K562 (cell line): Measurements from ENCODE around the gene NKAIN4.

Source experiments
- CEBPB ChIP-seq: fragments of 450-650 bp; IDR thresholded peaks from 2 replicates; pipeline ENCODE4 v1.6.1; 2016; ENCODE audit warnings: missing genetic modification characterization, missing compliant biosample characterization
- CTCF ChIP-seq, 3 experiments: IDR thresholded peaks in 2 of 3; conservative IDR thresholded peaks in 1 of 3; 2 replicates each; pipeline ENCODE4 v1.5.1; 2011 to 2012; ENCODE audit warnings: low read length in 3 of 3, mild to moderate bottlenecking in 3 of 3, control low read depth in 2 of 3, improper control_type of control experiment in 1 of 3, inconsistent platforms in 1 of 3, low read depth in 1 of 3, mixed read lengths in 1 of 3, moderate library complexity in 1 of 3; ENCODE audit not compliant: insufficient read depth in 2 of 3
- HDAC6 ChIP-seq: IDR thresholded peaks from 2 replicates; pipeline ENCODE4 v1.6.1; 2012; ENCODE audit warnings: low read depth, mild to moderate bottlenecking, control low read depth, inconsistent platforms, low read length, moderate library complexity
- PTBP1 ChIP-seq: fragments of 200-400 bp; formaldehyde crosslinking; IDR thresholded peaks from 2 replicates; pipeline ENCODE4 v1.6.1; 2017; ENCODE audit warnings: low read depth, low read length
- RAD21 ChIP-seq, 2 experiments: fragments of 250-450 bp in 1 of 2; fragments of 450-650 bp in 1 of 2; sonication (Bioruptor Pico) in 1 of 2; formaldehyde crosslinking in 1 of 2; IDR thresholded peaks in 1 of 2; conservative IDR thresholded peaks in 1 of 2; 2 replicates each; pipeline versions ENCODE4 v1.4.0 to v1.8.0; 2020 to 2022; ENCODE audit warnings: mild to moderate bottlenecking in 2 of 2, moderate library complexity in 1 of 2
- REST ChIP-seq, 2 experiments: fragments of 450-650 bp; formaldehyde crosslinking in 1 of 2; IDR thresholded peaks; 2 replicates each; pipeline versions ENCODE4 v1.4.0 to v1.6.1; 2014 to 2020; ENCODE audit warnings: mild to moderate bottlenecking in 2 of 2, borderline replicate concordance in 1 of 2, low read depth in 1 of 2
- SMAD1 ChIP-seq: fragments of 150-350 bp; IDR thresholded peaks from 2 replicates; pipeline ENCODE4 v1.6.1; 2014; ENCODE audit warnings: low read length, low read depth; ENCODE audit not compliant: partially characterized antibody
- STAT5B ChIP-seq: fragments of 250-450 bp; sonication (Bioruptor Pico); IDR thresholded peaks from 2 replicates; pipeline ENCODE4 v1.8.0; 2021; ENCODE audit warnings: mild to moderate bottlenecking, inconsistent platforms
- ZSCAN29 ChIP-seq: fragments of 450-650 bp; IDR thresholded peaks from 2 replicates; pipeline ENCODE4 v1.6.1; 2017

- TF ChIP-seq REST (IDR thresholded peaks at IDR 0.05; ENCODE audit: borderline replicate concordance) (no peak), REST (CRISPR knock-in tag; IDR thresholded peaks at IDR 0.05; ENCODE audit: low read depth) (no peak), HDAC6 (no peak), PTBP1 (no peak), STAT5B (CRISPR knock-in tag) (no peak), CTCF (IDR thresholded peaks at IDR 0.05 in 2 of 3, conservative IDR thresholded peaks at IDR 0.05 in 1 of 3; ENCODE audit: insufficient read depth in 2 of 3, low read depth in 1 of 3, low read length in 3 of 3) (no peak), ZSCAN29 (no peak), RAD21 (CRISPR knock-in tag; conservative IDR thresholded peaks at IDR 0.05 in 1 of 2, IDR thresholded peaks at IDR 0.05 in 1 of 2) (no peak), CEBPB (tag) (no peak), SMAD1 (no peak)
These were observed 51.3 kb downstream of the NKAIN4 start for GRCh38 chr20:63202811-63203526.
